GM19324 (cell line): ENCODE results near the gene HOXC4.

Experiments used
- ATAC-seq: cut with Tn5 transposase; IDR thresholded peaks from one replicate; pipeline ENCODE4 v1.9.1; 2021; ENCODE audit warnings: mild to moderate bottlenecking, moderate library complexity; ENCODE audit not compliant: unreplicated experiment, low FRiP score

The HOXC4 gene

DNA sequence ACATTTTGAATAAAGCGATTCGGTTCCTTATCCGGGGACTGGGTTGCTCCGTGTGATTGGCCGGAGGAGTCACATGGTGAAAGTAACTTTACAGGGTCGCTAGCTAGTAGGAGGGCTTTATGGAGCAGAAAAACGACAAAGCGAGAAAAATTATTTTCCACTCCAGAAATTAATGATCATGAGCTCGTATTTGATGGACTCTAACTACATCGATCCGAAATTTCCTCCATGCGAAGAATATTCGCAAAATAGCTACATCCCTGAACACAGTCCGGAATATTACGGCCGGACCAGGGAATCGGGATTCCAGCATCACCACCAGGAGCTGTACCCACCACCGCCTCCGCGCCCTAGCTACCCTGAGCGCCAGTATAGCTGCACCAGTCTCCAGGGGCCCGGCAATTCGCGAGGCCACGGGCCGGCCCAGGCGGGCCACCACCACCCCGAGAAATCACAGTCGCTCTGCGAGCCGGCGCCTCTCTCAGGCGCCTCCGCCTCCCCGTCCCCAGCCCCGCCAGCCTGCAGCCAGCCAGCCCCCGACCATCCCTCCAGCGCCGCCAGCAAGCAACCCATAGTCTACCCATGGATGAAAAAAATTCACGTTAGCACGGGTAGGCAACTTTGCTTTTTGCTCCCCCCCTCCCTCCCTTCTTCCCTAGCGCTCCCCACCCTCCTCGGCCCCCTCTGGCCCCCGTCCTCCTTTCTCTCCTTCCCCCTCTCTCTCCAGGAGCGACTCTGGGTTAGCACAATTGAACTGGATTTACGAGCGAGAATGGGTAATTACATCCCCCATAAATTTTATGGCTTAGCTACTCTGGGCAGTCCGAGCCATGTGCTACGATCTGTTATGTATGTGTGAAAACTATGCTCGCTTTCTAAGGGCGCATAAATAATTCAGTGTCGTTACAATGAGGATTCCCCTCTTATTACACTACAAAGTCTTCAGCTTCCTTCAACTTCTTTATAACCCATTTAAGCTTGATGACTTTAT lies at the start of gene HOXC4:
HOXC4 (plus strand) TSS at position 85 of the 991 bp plus-strand sequence; CDS start at position 173, 88 bp downstream.
- peak; percentile 50 for ATAC-seq

DNA sequence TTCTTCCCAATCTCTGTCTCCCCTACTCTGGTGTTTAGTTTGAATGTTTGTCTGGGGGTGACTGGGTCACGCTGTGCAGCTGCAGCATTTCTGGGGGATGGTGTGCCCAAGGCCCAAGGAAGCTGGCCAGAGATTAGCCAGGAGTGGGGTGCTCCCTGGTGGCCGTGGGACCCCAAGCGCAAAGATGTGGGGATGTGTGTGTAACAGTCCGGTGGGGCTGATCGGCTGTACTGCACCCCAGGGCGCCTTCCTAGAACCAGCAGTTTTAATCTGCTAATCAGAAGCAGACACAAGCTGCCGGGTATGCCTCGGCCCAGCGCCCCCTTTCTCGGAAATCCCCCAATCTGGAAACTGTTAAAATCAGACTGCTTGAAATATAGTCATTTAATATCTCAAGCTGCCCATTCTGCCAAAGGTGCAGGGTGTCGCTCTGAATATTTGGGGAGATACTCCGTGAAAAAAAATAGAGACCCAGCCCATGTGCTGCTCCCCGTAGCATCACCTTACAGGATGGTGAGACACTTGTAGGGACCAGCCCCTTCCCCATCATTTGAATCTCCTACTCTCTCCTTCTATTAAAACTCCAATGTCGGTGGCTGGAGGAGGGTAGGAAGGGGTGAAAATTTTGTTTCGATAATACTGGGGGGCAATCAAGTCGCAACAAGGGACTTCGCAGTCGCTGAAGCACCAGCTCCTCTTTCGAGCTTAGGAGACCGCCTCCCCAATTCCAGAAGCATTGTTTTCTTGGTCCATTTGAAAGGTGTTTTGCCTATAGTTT lies 49.4 kb upstream of the HOXC4 start:
- ATAC-seq: no peak

- ATAC-seq: no peak
Measured at GRCh38 chr12:54004841-54005530, 48.6 kb upstream of the HOXC4 start.

GRCh38 chr12:54005531-54005852 lies 48.1 kb upstream of the HOXC4 start:
- ATAC-seq: no peak

- no peak for ATAC-seq
Measured at GRCh38 chr12:54005853-54006558, 47.6 kb upstream of the HOXC4 start.

- no peak for ATAC-seq
Measured at GRCh38 chr12:54006559-54007220, 46.9 kb upstream of the HOXC4 start.

DNA sequence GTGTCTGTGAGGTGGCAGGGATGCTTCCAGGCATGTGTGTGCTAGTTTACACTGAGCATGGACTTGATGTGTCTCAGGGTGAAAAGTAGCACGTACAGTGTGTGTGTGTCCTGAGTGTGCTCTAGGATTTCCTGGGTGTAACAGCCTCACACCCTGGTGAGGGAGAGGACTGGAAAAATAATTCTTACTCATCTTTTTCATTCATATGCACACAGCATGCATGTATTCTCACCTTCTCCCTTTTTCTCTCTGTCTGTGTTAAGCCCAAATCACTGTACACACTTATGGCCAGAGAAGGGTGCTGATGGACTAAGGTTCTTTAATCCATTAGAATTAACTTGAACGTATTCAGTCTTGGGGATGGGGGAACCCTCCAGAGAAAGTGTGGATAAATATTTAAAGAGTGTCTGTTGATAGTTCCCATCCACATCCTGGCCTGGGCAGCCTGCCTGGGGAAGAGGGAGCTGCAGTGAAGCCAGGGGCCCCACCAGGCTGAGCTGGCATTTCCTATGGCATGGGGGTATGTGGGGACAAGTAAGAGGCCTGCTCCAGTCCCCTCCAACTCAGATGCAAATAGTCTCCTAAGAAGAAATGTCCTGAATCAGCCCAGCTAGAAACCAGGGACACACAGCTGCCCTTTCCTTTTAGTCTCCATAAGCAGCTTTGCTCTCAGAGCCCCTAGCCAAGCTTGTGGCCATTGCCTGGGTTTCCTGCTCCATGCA lies 45.9 kb upstream of the HOXC4 start:
- ATAC-seq: no peak

DNA sequence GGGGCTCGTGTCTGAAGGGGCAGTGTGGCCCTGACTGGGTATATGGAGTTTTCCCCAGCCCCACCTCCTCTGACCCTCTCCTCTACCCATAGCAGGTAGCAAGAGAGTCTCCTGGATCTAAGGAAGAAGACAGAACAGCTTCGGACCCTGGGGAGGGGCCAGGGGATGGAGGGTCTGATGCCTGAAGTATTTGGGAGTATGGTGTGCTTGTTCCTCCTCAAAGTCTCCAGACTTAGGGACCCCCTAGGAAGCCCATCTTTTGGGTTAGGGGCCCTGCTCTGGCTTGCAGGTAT lies 45.4 kb upstream of the HOXC4 start:
- no peak for ATAC-seq

DNA sequence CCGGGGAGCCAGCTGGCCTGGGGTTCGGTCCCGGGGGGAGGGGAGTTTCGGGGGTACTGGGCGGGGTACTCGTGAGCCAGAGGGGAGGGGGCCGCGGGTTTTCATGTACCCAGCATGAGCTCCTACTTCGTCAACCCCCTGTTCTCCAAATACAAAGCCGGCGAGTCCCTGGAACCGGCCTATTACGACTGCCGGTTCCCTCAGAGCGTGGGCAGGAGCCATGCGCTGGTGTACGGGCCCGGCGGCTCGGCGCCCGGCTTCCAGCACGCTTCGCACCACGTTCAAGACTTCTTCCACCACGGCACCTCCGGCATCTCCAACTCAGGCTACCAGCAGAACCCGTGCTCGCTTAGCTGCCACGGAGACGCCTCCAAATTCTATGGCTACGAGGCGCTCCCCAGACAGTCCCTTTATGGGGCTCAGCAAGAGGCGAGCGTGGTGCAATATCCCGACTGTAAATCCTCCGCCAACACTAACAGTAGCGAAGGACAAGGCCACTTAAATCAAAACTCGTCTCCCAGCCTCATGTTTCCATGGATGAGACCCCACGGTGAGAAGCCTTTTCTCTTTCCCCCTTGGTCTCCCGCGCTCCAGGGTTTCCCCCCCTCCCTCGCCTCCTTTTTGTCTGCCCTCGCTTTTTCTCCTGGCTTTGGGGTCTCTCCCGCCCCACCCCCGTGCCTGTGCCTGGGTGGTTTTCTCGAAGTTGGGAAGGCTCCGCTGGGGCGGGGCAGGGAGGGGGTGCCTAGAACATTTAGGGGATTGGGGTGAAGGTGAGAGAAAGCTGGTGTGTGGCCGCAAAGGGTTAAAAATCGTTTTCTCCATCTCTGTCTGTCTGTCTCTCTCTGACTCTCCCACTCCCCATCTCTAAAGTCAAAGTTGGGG lies 44.2 kb upstream of the HOXC4 start:
- ATAC-seq: no peak

- no peak for ATAC-seq
Measured at GRCh38 chr12:54010053-54010971, 43.3 kb upstream of the HOXC4 start.

- no peak for ATAC-seq
Measured at GRCh38 chr12:54010972-54011664, 42.5 kb upstream of the HOXC4 start.

DNA sequence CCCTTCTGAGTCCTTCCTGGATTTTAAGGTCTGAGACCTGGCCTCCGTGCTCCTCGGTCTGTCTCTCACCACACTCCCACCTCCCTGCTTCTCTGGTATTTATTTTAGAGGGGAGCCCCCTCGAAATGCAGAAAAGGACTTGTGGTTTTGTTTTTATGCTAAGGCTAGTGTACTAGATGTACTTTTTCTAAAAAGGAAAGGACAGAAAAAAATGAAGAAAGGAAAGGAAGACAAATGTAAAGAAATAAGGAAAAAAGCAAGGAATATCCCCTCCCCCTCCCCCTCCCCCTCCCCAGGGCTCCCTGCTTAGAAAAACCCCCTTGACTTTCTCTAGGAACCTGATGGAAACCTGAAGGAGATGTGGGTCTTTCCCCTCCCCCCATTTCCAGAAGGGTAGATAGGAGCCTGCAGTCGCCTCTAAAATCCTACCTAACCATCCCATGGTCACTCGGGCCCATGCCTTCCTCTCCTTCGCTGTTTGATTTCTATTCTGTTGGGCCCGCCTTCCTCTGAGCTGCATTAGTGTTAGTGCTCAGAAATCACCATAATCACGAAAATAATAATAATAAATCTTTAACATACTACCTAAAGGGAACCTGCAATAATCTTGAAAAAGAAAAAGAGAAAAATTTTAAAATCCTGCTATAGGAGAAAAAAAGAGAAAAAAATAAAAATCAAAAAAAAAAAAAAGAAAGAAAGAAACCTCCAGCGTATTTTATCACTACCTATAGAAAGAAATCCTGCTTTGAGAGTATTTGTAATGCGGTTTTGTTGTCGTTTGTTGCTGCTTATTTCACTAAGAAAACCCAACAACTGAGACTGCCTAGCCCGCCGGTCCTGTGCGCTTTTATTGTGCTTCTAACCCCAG lies 41.7 kb upstream of the HOXC4 start:
- ATAC-seq: no peak

GRCh38 chr12:54012631-54013409 lies 40.8 kb upstream of the HOXC4 start:
- no peak for ATAC-seq

DNA sequence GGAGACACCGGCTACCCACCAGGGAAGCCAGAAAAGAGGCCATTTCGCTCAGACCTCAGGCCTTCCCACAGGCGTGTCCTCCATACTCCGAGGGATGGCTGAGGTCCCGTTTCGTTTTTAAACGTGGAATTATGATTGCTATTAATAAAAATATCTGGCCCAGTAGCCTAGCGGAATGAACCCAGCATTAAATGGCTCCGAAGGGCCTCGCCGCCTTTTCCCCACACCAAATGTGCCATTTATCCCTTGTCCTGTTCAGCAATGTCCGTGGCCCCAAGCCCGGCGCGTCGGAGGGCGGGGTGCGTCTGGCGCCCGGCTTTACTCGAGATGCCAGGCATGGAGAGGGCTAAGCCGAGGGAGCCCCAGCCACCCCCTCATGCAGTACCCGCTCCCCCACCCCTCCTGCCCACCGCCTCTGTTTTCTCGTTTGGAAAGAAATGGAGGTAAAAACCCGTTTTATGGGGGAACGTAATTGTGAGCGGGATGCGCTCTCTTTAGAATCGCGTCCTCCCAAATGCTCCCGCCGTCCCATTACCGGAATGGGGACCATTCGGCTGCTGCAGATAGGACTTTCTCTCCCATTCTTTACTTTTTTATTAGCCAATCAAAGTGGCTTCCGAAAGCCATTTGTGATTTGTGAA lies 39.1 kb upstream of the HOXC4 start:
- ATAC-seq: no peak
